H9 (cell line): ENCODE results near the gene ANXA2. TPM values are rescaled to one million over a fixed set of nuclear protein-coding genes. Genes with fewer than 3 reads are reported as not detected.

Experiments
- DNase-seq: peaks from one replicate; pipeline ENCODE4 v3.0.0-alpha.2; 2017
- H2AFZ ChIP-seq: one replicate; pipeline ENCODE4 v1.6.1; 2013; ENCODE audit warnings: mild to moderate bottlenecking, low read length, control low read depth, moderate library complexity
- H2AK5ac ChIP-seq: 2 replicates; pipeline ENCODE4 v1.6.1; 2013; ENCODE audit warnings: low read length, control low read depth, mixed read lengths; ENCODE audit not compliant: insufficient read length
- H2BK120ac ChIP-seq: one replicate; pipeline ENCODE4 v1.6.1; 2013; ENCODE audit warnings: low read depth, mild to moderate bottlenecking, low read length, control low read depth, inconsistent platforms; ENCODE audit not compliant: poor library complexity, severe bottlenecking
- H2BK12ac ChIP-seq: 2 replicates; pipeline ENCODE4 v1.6.1; 2013; ENCODE audit warnings: low read length, control low read depth, mixed read lengths, low read depth; ENCODE audit not compliant: insufficient read length
- H2BK15ac ChIP-seq: 2 replicates; pipeline ENCODE4 v1.6.1; 2013; ENCODE audit warnings: low read depth, low read length, control low read depth
- H2BK20ac ChIP-seq: one replicate; pipeline ENCODE4 v1.6.1; 2013; ENCODE audit warnings: low read depth, mild to moderate bottlenecking, low read length, control low read depth, inconsistent platforms; ENCODE audit not compliant: poor library complexity, severe bottlenecking
- H2BK5ac ChIP-seq: 2 replicates; pipeline ENCODE4 v1.6.1; 2013; ENCODE audit warnings: low read length, control low read depth, mixed read lengths; ENCODE audit not compliant: insufficient read length
- H3K14ac ChIP-seq: 2 replicates; pipeline ENCODE4 v1.6.1; 2013; ENCODE audit warnings: low read length, control low read depth; ENCODE audit not compliant: insufficient read depth
- H3K18ac ChIP-seq: 2 replicates; pipeline ENCODE4 v1.6.1; 2013; ENCODE audit warnings: low read depth, mild to moderate bottlenecking, mixed read lengths, low read length, control low read depth; ENCODE audit not compliant: insufficient read length
- H3K23ac ChIP-seq: 2 replicates; pipeline ENCODE4 v1.6.1; 2013; ENCODE audit warnings: low read length, control low read depth, mixed read lengths, low read depth; ENCODE audit not compliant: insufficient read length
- H3K23me2 ChIP-seq: 2 replicates; pipeline ENCODE4 v1.6.1; 2013; ENCODE audit warnings: low read depth, mild to moderate bottlenecking, mixed read lengths, low read length, control low read depth; ENCODE audit not compliant: insufficient read length, poor library complexity, severe bottlenecking
- H3K27ac ChIP-seq: 2 replicates; pipeline ENCODE4 v1.5.1; 2013; ENCODE audit warnings: low read length, control low read depth, mixed read lengths, low read depth; ENCODE audit not compliant: insufficient read length
- H3K27me3 ChIP-seq: 2 replicates; pipeline ENCODE4 v1.6.1; 2013; ENCODE audit warnings: low read length, control low read depth, inconsistent platforms; ENCODE audit not compliant: insufficient read depth
- H3K4ac ChIP-seq: 2 replicates; pipeline ENCODE4 v1.6.1; 2013; ENCODE audit warnings: low read depth, mild to moderate bottlenecking, control low read depth, inconsistent platforms, low read length, moderate library complexity
- H3K4me1 ChIP-seq: 2 replicates; pipeline ENCODE4 v1.6.1; 2013; ENCODE audit warnings: low read length, control low read depth, inconsistent platforms; ENCODE audit not compliant: insufficient read depth
- H3K4me2 ChIP-seq: 2 replicates; pipeline ENCODE4 v1.6.1; 2013; ENCODE audit warnings: low read length, control low read depth, mixed read lengths; ENCODE audit not compliant: insufficient read length, insufficient read depth
- H3K56ac ChIP-seq: 2 replicates; pipeline ENCODE4 v1.6.1; 2013; ENCODE audit warnings: low read depth, mild to moderate bottlenecking, mixed read lengths, low read length, control low read depth; ENCODE audit not compliant: insufficient read length
- H3K79me1 ChIP-seq: 2 replicates; pipeline ENCODE4 v1.6.1; 2013; ENCODE audit warnings: low read depth, mild to moderate bottlenecking, moderate library complexity, low read length, control low read depth, inconsistent platforms; ENCODE audit not compliant: insufficient read depth, poor library complexity, severe bottlenecking
- H3K79me2 ChIP-seq: 2 replicates; pipeline ENCODE4 v1.6.1; 2013; ENCODE audit warnings: low read length, control low read depth, inconsistent platforms; ENCODE audit not compliant: insufficient read depth
- H3K9ac ChIP-seq: 2 replicates; pipeline ENCODE4 v1.6.1; 2013; ENCODE audit warnings: low read length, control low read depth, mixed read lengths; ENCODE audit not compliant: insufficient read length; ENCODE audit errors: extremely low read depth
- H3K9me3 ChIP-seq: one replicate; pipeline ENCODE4 v1.6.1; 2013; ENCODE audit warnings: low read depth, low read length, inconsistent platforms; ENCODE audit not compliant: control insufficient read depth
- H3T11ph ChIP-seq: one replicate; pipeline ENCODE4 v1.6.1; 2013; ENCODE audit warnings: mild to moderate bottlenecking, low read length, control low read depth, inconsistent platforms
- H4K20me1 ChIP-seq: one replicate; pipeline ENCODE4 v1.6.1; 2013; ENCODE audit not compliant: control insufficient read depth, insufficient read length, insufficient read depth
- H4K5ac ChIP-seq: 2 replicates; pipeline ENCODE4 v1.6.1; 2013; ENCODE audit warnings: low read depth, mild to moderate bottlenecking, mixed read lengths, low read length, control low read depth; ENCODE audit not compliant: insufficient read length
- H4K8ac ChIP-seq: replicated peaks from 2 replicates; pipeline ENCODE4 v1.6.1; 2013; ENCODE audit warnings: low read length, control low read depth, mixed read lengths, low read depth; ENCODE audit not compliant: insufficient read length
- H4K91ac ChIP-seq: 2 replicates; pipeline ENCODE4 v1.6.1; 2013; ENCODE audit warnings: low read depth, mild to moderate bottlenecking, moderate library complexity, mixed read lengths, low read length, control low read depth; ENCODE audit not compliant: insufficient read length
- H3K27ac Mint-ChIP-seq, 3 experiments: 2 replicates in 2 of 3; 3 replicates in 1 of 3; pipeline ENCODE4 v1.8.0; 2020 to 2021; ENCODE audit warnings: mixed read lengths in 3 of 3, mild to moderate bottlenecking in 1 of 3, moderate library complexity in 1 of 3
- H3K27me3 Mint-ChIP-seq: 2 replicates; pipeline ENCODE4 v1.8.0; 2021; ENCODE audit warnings: low read depth, mild to moderate bottlenecking, moderate library complexity, mixed read lengths
- H3K36me3 Mint-ChIP-seq, 3 experiments: 2 replicates in 2 of 3; 3 replicates in 1 of 3; pipeline ENCODE4 v1.8.0; 2020 to 2021; ENCODE audit warnings: low read depth in 3 of 3, mixed read lengths in 3 of 3; ENCODE audit not compliant: insufficient read depth in 1 of 3
- H3K4me1 Mint-ChIP-seq, 2 experiments: 2 replicates each; pipeline ENCODE4 v1.8.0; 2020; ENCODE audit warnings: mixed read lengths in 2 of 2
- H3K4me3 Mint-ChIP-seq, 2 experiments: 2 replicates in 1 of 2; 3 replicates in 1 of 2; pipeline ENCODE4 v1.8.0; 2020 to 2021; ENCODE audit warnings: mild to moderate bottlenecking in 2 of 2, mixed read lengths in 2 of 2, moderate library complexity in 1 of 2
- H3K9me3 Mint-ChIP-seq, 2 experiments: 2 replicates in 1 of 2; 3 replicates in 1 of 2; pipeline ENCODE4 v1.8.0; 2020; ENCODE audit warnings: mild to moderate bottlenecking in 2 of 2, mixed read lengths in 2 of 2, moderate library complexity in 1 of 2
- CTCF ChIP-seq: fragments of 200-600 bp; sonication (generic); conservative IDR thresholded peaks from 3 replicates; pipeline ENCODE4 v1.8.0; 2021; ENCODE audit warnings: antibody characterized with exemption, mild to moderate bottlenecking
- WGBS: extraction: QIAGEN DNeasy Blood & Tissue Kit; methylation state at CpG from one replicate; pipeline ENCODE4 v1.1.7; 2013; ENCODE audit warnings: missing lambda C conversion rate, low lambda C conversion rate, mixed read lengths; ENCODE audit not compliant: insufficient read length; ENCODE audit errors: extremely low coverage; 5-methylcytosine and 5-hydroxymethylcytosine counted together
- total RNA-seq: library from RNA; stranded (reverse); gene quantifications from 2 replicates; pipeline ENCODE4 v1.2.1, GENCODE V29; 2021

Gene ANXA2
- total RNA-seq, 1 experiment from 2014 or later = 126 TPM

DNA sequence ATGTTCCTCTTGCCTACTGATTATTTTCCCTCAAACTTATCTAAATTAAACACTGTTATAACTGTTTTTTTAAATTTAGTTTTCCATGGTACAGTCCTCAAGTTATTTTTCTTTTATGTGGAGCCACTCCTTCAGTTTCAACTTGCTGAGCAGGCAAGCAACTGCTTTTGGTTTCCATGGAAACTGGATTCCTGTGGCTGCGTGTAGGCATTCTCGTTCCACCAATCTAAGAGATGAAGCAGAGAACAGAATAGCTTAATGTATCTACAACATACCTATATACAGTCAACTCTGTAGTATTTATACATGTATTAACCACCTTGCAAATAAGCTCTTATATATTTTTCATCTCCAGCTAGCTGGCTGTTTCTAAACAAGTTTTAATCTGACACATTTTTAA is 25.8 kb upstream of the ANXA2 start:
- H3K36me3 Mint-ChIP-seq = peaks cover 5 to 15% (median 13%) of the 10 kb centered on the region in 3 experiments; a peak in 6 of 7 replicates
- H3K9ac ChIP-seq = no peak overlapping the region
- no CpG with 5 or more reads among the region's 2 CpGs for WGBS

More for the DNA sequence above, 25.8 kb upstream of the ANXA2 start:
- no peak overlapping the region for H3K4me2 ChIP-seq
- H2BK15ac ChIP-seq = no peak overlapping the region
- no peak overlapping the region for H4K91ac ChIP-seq
- no peak overlapping the region for H3K4me3 Mint-ChIP-seq
- no peak for TF ChIP-seq CTCF
- no peak overlapping the region for H2AFZ ChIP-seq
- no peak overlapping the region for H2AK5ac ChIP-seq
- H3K27me3 Mint-ChIP-seq = no peaks in the 10 kb centered on the region
- no peak overlapping the region for H3K14ac ChIP-seq
- H3K23me2 ChIP-seq = no peaks in the 10 kb centered on the region
- H3K4ac ChIP-seq = no peak overlapping the region
- H4K8ac ChIP-seq = no peak overlapping the region
- no peaks in the 10 kb centered on the region for H3K79me1 ChIP-seq
- no peak overlapping the region for H3K23ac ChIP-seq
- no peak overlapping the region for H3T11ph ChIP-seq
- no peak overlapping the region; a peak in 1 of 7 replicates for H3K27ac Mint-ChIP-seq
- H3K9me3 Mint-ChIP-seq = no peaks in the 10 kb centered on the region
- no peaks in the 10 kb centered on the region for H3K4me1 ChIP-seq
- H2BK20ac ChIP-seq = no peak overlapping the region
- no peak overlapping the region for H3K18ac ChIP-seq
- no peak overlapping the region for H3K56ac ChIP-seq
- peaks cover 7 to 14% of the 10 kb centered on the region in 2 experiments; a peak in 2 of 4 replicates for H3K4me1 Mint-ChIP-seq
- no peak overlapping the region for H2BK5ac ChIP-seq
- no peaks in the 10 kb centered on the region for H3K27me3 ChIP-seq
- H2BK12ac ChIP-seq = no peak overlapping the region
- H3K27ac ChIP-seq = no peak overlapping the region
- no peak overlapping the region for H2BK120ac ChIP-seq
- no peaks in the 10 kb centered on the region for H3K9me3 ChIP-seq
- no peaks in the 10 kb centered on the region for H3K79me2 ChIP-seq
- no peak overlapping the region for H4K5ac ChIP-seq
- H4K20me1 ChIP-seq = no peaks in the 10 kb centered on the region
- DNase-seq = no peak
